Stimulated activated CD4-positive, alpha-beta T cell treated with anti-CD3 and anti-CD28 coated beads, Interleukin-1b, Interleukin-23, amount 100 ng/mL, for 1 hour (primary cell): ENCODE measurements around the gene MT3.

Experiments
- DNase-seq, 2 donors: peaks; one replicate each; pipeline ENCODE4 v3.0.0-alpha.2; 2020; ENCODE audit warnings: low read depth in 2 of 2

Gene MT3

DNA sequence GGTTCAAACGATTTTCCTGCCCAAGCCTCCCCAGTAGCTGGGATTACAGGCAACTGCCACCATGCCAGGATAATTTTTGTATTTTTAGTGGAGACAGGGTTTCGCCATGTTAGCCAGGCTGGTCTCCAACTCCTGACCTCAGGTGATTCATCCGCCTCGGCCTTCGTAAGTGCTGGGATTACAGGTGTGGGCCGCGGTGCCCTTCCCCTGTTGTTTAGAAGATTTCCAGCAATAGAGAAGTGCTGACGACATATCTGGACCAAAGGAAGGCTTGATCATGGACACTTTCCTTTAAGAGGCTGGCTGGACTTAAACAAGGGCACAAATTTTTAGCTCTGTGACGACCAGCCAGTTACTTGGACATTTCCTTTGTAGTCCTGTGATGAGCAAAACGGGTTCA, 41.9 kb downstream of the MT3 start:
- DNase-seq = no peak

- DNase-seq = no peak
Observed at GRCh38 chr16:56631832-56632155, 42.5 kb downstream of the MT3 start.

- DNase-seq = no peak
Observed at GRCh38 chr16:56632156-56632847, 43.0 kb downstream of the MT3 start, which contains the start of gene MT1M. TSS of gene MT1M (plus strand) at chr16:56632659. CDS start at chr16:56632732, 73 bp downstream.

DNA sequence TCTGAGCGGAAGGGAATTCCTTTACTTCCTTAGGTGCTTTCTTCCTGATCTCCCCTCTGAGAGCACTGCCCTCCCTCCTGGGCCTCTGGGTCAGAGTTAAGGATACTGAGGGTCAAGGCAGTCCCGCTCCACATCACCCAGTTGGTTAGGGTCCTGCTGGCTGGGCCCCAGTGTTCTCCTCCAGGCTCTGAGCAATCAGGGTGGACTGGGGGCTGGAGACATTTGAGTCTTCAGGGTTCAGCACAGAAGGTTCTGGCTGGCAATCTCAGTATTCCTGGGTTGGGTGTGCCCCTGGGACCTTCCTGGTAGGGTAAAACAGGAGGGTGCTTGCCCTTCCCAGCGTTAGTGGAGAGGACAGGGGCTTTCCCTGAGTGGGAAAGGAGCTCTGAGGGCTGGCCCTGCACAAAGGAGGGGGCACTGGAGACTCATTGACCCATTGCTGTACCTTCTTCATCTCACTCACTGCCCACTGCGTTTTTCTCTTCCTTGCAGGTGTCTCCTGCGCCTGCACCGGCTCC, 43.6 kb downstream of the MT3 start:
- DNase-seq = no peak

DNA sequence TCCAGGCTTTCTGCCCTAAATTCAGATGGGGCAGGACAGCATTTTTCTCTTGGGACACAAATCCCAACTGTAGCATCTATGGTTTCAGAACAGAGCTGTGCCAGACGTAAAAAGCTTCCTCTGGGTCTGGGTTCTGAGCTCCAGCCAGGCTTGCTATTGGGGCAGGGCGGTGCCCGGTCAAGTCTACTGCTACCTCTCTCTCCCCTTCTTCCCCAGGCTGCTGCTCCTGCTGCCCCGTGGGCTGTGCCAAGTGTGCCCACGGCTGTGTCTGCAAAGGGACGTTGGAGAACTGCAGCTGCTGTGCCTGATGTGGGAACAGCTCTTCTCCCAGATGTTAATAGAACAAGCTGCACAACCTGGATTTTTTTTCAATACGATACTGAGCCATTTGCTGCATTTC, 44.2 kb downstream of the MT3 start:
- no peak for DNase-seq

DNA sequence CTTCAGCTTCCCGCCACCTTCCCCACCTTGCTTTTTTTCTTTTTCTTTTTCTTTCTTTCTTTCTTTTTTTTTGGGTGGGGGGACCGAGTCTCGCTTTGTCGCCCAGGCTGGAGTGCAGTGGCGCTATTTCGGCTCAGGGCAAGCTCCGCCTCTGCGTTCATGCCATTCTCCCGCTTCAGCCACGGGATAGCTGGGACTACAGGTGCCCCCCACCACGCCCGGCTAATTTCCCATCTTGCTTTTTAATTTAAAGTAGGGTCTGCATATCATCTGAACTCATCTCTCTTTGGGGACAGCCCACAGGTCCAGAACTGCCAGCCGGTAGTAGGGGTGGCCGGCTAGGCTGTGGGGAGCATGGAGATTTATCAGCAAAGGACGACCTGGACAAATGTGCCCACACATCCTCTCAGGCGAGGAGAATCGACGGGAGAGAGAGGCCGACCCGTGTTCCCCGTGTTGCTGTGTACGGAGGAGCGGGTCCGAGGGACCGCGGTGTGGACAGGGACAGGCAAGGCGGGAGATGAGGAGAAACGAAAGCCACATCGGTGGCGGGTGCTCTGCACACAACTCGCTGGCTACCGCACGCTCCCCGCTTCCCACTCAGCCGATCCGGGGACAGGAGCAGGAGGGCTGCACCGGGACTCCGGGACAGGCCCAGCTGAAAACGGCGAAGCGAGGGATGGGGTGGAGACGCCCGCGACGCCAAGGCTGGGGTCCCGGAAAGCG, 45.5 kb downstream of the MT3 start:
- DNase-seq = no peak

- no peak for DNase-seq
Observed at GRCh38 chr16:56635441-56635967, 46.2 kb downstream of the MT3 start.

DNA sequence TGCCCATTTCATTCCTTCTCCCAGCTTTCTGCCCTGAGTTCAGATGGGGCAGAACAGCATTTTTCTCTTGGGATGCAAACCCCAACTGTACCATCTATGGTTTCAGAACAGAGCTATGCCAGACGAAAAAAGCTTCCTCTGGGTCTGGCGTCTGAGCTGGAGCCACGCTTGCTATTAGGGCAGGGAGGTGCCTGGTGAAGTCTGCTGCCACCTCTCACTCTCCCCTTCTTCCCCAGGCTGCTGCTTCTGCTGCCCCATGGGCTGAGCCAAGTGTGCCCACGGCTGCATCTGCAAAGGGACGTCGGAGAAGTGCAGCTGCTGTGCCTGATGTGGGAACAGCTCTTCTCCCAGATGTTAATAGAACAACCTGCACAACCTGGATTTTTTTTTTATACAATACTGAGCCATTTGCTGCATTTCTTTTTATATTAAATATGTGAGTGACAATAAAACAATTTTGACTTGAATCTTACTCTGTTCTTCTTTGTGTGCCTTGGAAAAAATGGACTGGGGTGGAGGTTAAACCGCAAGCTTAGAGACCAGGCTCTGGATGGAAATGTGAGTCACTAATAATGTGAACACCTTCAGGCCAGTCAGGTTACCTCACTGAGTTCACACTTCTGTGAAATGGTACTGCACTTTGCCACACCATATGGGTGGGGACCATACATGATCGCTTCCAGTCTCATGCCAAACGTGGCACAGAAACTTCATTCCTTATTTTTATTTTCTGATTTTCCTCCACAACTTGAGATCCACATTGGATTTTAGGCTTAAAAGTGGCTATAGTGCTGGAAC, 47.5 kb downstream of the MT3 start:
- DNase-seq = no peak

DNA sequence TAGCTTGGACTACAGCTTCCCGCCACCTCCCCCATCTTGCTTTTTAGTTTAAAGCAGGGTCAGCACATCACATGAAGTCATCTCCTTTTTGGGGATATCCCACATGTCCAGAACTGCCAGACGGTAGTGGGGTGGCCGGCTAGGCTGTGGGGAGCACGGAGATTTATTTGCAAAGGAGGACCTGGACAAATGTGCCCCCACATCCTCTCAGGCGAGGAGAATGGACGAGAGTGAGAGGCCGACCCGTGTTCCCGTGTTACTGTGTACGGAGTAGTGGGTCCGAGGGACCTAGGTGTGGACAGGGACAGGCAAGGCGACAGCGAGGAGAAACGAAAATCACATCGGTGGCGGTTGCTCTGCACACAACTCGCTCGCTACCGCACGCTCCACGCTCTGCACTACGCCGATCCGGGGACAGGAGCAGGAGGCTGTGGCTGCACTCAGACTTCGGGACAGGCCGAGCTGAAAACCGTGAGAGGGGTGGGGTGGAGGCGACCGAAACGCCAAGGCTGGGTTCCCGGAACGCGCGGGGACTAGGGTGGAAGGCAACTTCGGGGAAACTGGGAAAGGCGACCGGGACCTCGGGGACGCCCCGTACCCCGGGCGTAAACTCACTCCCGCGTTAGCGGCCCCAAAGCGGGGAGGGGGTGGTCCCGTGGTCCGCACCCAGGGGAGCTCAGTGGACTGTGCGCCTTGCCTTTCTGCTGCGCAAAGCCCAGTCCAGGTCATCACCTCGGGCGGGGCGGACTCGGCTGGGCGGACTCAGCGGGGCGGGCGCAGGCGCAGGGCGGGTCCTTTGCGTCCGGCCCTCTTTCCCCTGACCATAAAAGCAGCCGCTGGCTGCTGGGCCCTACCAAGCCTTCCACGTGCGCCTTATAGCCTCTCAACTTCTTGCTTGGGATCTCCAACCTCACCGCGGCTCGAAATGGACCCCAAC, 48.8 kb downstream of the MT3 start, which contains the start of gene MT1A:
Gene MT1A, plus strand, starts transcription at position 853 of the 937 bp plus-strand sequence. Its CDS starts 73 bp downstream, at position 926.
- DNase-seq = no peak

- DNase-seq = no peak
Observed at GRCh38 chr16:56639045-56639444, 49.7 kb downstream of the MT3 start.

GRCh38 chr16:56640076-56640475, 50.7 kb downstream of the MT3 start:
- DNase-seq = no peak
